GM12878 (cell line): ENCODE data around the gene DYNC2H1. TPM values are rescaled to one million over a fixed set of nuclear protein-coding genes. Genes with fewer than 3 reads are reported as not detected.

Experiments
- ATAC-seq: fragments of 200-7000 bp; cut with Tn5 transposase; 3 replicates; pipeline ENCODE4 v1.9.1; 2020; ENCODE audit warnings: mild to moderate bottlenecking, moderate library complexity
- BruUV-seq: library from RNA; stranded (reverse); fragments of 400-500 nt; replicated peaks from 2 replicates; lab custom pipeline; 2021; lab: Mats Ljungman, UMichigan
- CTCF ChIA-PET: fragments of 300-600 bp; sonication (Branson Sonifier 250); formaldehyde crosslinking; extraction: SDS; loops from one replicate; lab custom pipeline; 2021; ENCODE audit warnings: inconsistent platforms; lab: Yijun Ruan, JAX
- POLR2A ChIA-PET: fragments of 350-600 bp; formaldehyde crosslinking; extraction: SDS; loops from one replicate; lab custom pipeline; 2021; ENCODE audit warnings: inconsistent platforms; lab: Charles Lee
- RAD21 ChIA-PET: fragments of 300-600 bp; sonication (Branson Sonifier 250); formaldehyde crosslinking; loops from one replicate; lab custom pipeline; 2023; ENCODE audit warnings: antibody characterized with exemption; ENCODE audit not compliant: unreplicated experiment; lab: Charles Lee
- SMC1A ChIA-PET: fragments of 300-600 bp; sonication (Branson Sonifier 250); formaldehyde crosslinking; loops from one replicate; lab custom pipeline; 2023; ENCODE audit not compliant: unreplicated experiment, uncharacterized antibody; lab: Charles Lee
- DNase-seq: peaks from one replicate; pipeline ENCODE4 v3.0.0-alpha.2; 2011; ENCODE audit warnings: low read depth, low spot score
- FAIRE-seq: peaks from 3 replicates; lab custom pipeline; 2011; peaks lifted over from hg19 to GRCh38; lab: Jason Lieb, UNC
- H2AFZ ChIP-seq: 2 replicates; pipeline ENCODE4 v1.6.0; 2011; ENCODE audit warnings: low read depth, low read length, control low read depth; ENCODE audit not compliant: control insufficient read depth
- H3K27ac ChIP-seq: 2 replicates; pipeline ENCODE4 v1.5.1; 2011; ENCODE audit warnings: control low read depth; ENCODE audit not compliant: control insufficient read depth, insufficient read depth
- H3K27me3 ChIP-seq, 2 experiments: replicated peaks in 1 of 2; 2 replicates each; pipeline versions ENCODE4 v1.6.0 to v1.6.1; 2011; ENCODE audit warnings: low read length in 1 of 2; ENCODE audit not compliant: control insufficient read depth in 2 of 2, insufficient read depth in 2 of 2
- H3K36me3 ChIP-seq, 2 experiments: 2 replicates each; pipeline ENCODE4 v1.5.1; 2011; ENCODE audit warnings: low read length in 1 of 2; ENCODE audit not compliant: control insufficient read depth in 2 of 2, insufficient read depth in 2 of 2
- H3K4me1 ChIP-seq: 2 replicates; pipeline ENCODE4 v1.6.1; 2011; ENCODE audit warnings: mild to moderate bottlenecking, low read length, moderate library complexity, mixed read lengths; ENCODE audit not compliant: control insufficient read depth, insufficient read depth
- H3K4me2 ChIP-seq: 2 replicates; pipeline ENCODE4 v1.6.0; 2011; ENCODE audit warnings: control low read depth; ENCODE audit not compliant: control insufficient read depth, insufficient read depth
- H3K4me3 ChIP-seq: fragments of 200-600 bp; sonication (generic); 2 replicates; pipeline ENCODE4 v1.5.1; 2016
- H3K79me2 ChIP-seq: 2 replicates; pipeline ENCODE4 v1.6.0; 2011; ENCODE audit warnings: low read length; ENCODE audit not compliant: control insufficient read depth, insufficient read depth
- H3K9ac ChIP-seq: 2 replicates; pipeline ENCODE4 v1.8.0; 2011; ENCODE audit warnings: low read length, control low read depth, mixed read lengths; ENCODE audit not compliant: control insufficient read depth, insufficient read depth
- H3K9me3 ChIP-seq: replicated peaks from 3 replicates; pipeline ENCODE4 v1.5.1; 2011; ENCODE audit warnings: mild to moderate bottlenecking, low read length; ENCODE audit not compliant: control insufficient read depth, insufficient read depth
- H4K20me1 ChIP-seq: 2 replicates; pipeline ENCODE4 v1.6.0; 2011; ENCODE audit not compliant: control insufficient read depth, insufficient read depth
- ATF2 ChIP-seq: IDR thresholded peaks from 2 replicates; pipeline ENCODE4 v1.6.1; 2012; ENCODE audit warnings: low read length, inconsistent platforms
- CTCF ChIP-seq, 3 experiments: IDR thresholded peaks in 2 of 3; conservative IDR thresholded peaks in 1 of 3; 2 replicates each; pipeline ENCODE4 v1.5.1; 2011; ENCODE audit warnings: low read depth in 3 of 3, low read length in 3 of 3, mild to moderate bottlenecking in 3 of 3, control low read depth in 2 of 3, moderate library complexity in 2 of 3, inconsistent platforms in 1 of 3, mixed read lengths in 1 of 3; ENCODE audit not compliant: control insufficient read depth in 2 of 3, insufficient read depth in 1 of 3; ENCODE audit errors: extremely low read depth in 1 of 3
- NBN ChIP-seq: fragments of 450-650 bp; IDR thresholded peaks from 2 replicates; pipeline ENCODE4 v1.6.1; 2016
- NFYB ChIP-seq: IDR thresholded peaks from 2 replicates; pipeline ENCODE4 v1.6.1; 2011; ENCODE audit warnings: low read depth, mild to moderate bottlenecking, low read length, improper control_type of control experiment, moderate library complexity; ENCODE audit not compliant: insufficient read depth
- PAX8 ChIP-seq: fragments of 450-650 bp; IDR thresholded peaks from 2 replicates; pipeline ENCODE4 v1.6.1; 2017; ENCODE audit warnings: mild to moderate bottlenecking, moderate library complexity
- POLR2AphosphoS5 ChIP-seq: IDR thresholded peaks from 2 replicates; pipeline ENCODE4 v1.6.1; 2011; ENCODE audit warnings: mild to moderate bottlenecking, low read length, inconsistent platforms
- POU2F2 ChIP-seq: IDR thresholded peaks from 3 replicates; pipeline ENCODE4 v1.6.1; 2011; ENCODE audit warnings: low read depth, mild to moderate bottlenecking, low read length, borderline replicate concordance
- SMC3 ChIP-seq: IDR thresholded peaks from 2 replicates; pipeline ENCODE4 v1.6.1; 2011; ENCODE audit warnings: low read length, improper control_type of control experiment, borderline replicate concordance
- SUPT20H ChIP-seq: IDR thresholded peaks from 2 replicates; pipeline ENCODE4 v1.6.1; 2011; ENCODE audit warnings: low read depth, mild to moderate bottlenecking, low read length, moderate library complexity, borderline replicate concordance; ENCODE audit not compliant: control insufficient read depth
- TBL1XR1 ChIP-seq: IDR thresholded peaks from 2 replicates; pipeline ENCODE4 v1.6.1; 2012; ENCODE audit warnings: low read depth, low read length, improper control_type of control experiment
- ZBTB11 ChIP-seq: fragments of 450-650 bp; formaldehyde crosslinking; IDR thresholded peaks from 2 replicates; pipeline ENCODE4 v1.5.0; 2022; ENCODE audit warnings: mild to moderate bottlenecking, missing genetic modification characterization
- WGBS: methylation state at CpG from one replicate; pipeline ENCODE4 v1.1.6; 2016; ENCODE audit warnings: low lambda C conversion rate; ENCODE audit not compliant: insufficient replicate concordance, insufficient coverage; ENCODE audit errors: missing lambda C conversion rate; 5-methylcytosine and 5-hydroxymethylcytosine counted together
- in situ Hi-C: fragments of 300-500 bp; cut with MboI; formaldehyde crosslinking; loops from 9 replicates; pipeline ENCODE4 v1.14.3; 2018; ENCODE audit warnings: mixed read lengths
- intact Hi-C: fragments of 100-400 bp; cut with micrococcal nuclease; formaldehyde crosslinking; loops from one replicate; pipeline ENCODE4 v1.14.2; 2022; ENCODE audit not compliant: unreplicated experiment
- polyA plus RNA-seq, 11 experiments: library from polyadenylated mRNA; depleted of rRNA in 4 of 11; unstranded in 6 of 11; stranded (reverse) in 5 of 11; fragments of >200 nt; fragmentation: Nextera tagmentation in 4 of 11; fragmentation: Illumina TruSeq in 1 of 11; extraction: Ambion mirVana in 4 of 11; extraction: Trizol in 1 of 11; gene quantifications; 1 replicate in 1 of 11; 2 replicates in 10 of 11; pipeline versions ENCODE4 v1.2.1 to v1.2.3, GENCODE V29; 2011 to 2016; ENCODE audit warnings: inconsistent platforms in 2 of 11, missing spikeins in 2 of 11, low read depth in 1 of 11
- total RNA-seq, 4 experiments: library from RNA; depleted of rRNA in 3 of 4; stranded (reverse); fragments of >200 nt in 3 of 4; fragmentation: Illumina TruSeq in 1 of 4; extraction: Trizol in 1 of 4; gene quantifications; 2 replicates each; pipeline versions ENCODE4 v1.2.1 to v1.2.3, GENCODE V29; 2013 to 2021

The DYNC2H1 gene
- total and polyA plus RNA-seq, 10 of the 15 experiments (the other 5 are each of a cell fraction or from before 2014, with no cell fraction given) = 0.12 to 3.9 (median 0.23) TPM; not detected in 2

GRCh38 chr11:103295704-103296103 lies 186.5 kb downstream of the DYNC2H1 start:
- TF ChIP-seq TBL1XR1 = no peak
- POLR2A ChIA-PET = no interaction called here
- no peak for ATAC-seq
- no peak for FAIRE-seq
- CTCF ChIA-PET = no interaction called here
- Histone ChIP-seq H3K4me1 (no peaks in the 10 kb centered on the region), H3K36me3 (no peaks in the 10 kb centered on the region), H3K4me2 (no peak overlapping the region), H3K79me2 (no peaks in the 10 kb centered on the region), H3K27me3 (no peaks in the 10 kb centered on the region), H2AFZ (no peak overlapping the region), H4K20me1 (no peaks in the 10 kb centered on the region), H3K27ac (no peak overlapping the region), H3K9me3 (no peaks in the 10 kb centered on the region; the same call in 2 of the 3 replicates), H3K9ac (no peak overlapping the region), H3K4me3 (no peak overlapping the region)
- SMC1A ChIA-PET = no interaction called here
- 15% methylated on average over 5 of the region's 5 CpGs for WGBS
- RAD21 ChIA-PET = no interaction called here
- BruUV-seq = no TSS peak
- intact Hi-C loops = no loop called here
- in situ Hi-C loops = no loop called here
- no peak for DNase-seq

GRCh38 chr11:103297900-103298299 lies 188.7 kb downstream of the DYNC2H1 start:
- H4K20me1 ChIP-seq = no peaks in the 10 kb centered on the region
- in situ Hi-C loops = no loop called here
- H3K79me2 ChIP-seq = no peaks in the 10 kb centered on the region
- no peaks in the 10 kb centered on the region for H3K36me3 ChIP-seq
- H3K9ac ChIP-seq = no peak overlapping the region
- H3K27ac ChIP-seq = no peak overlapping the region
- DNase-seq (no peak), ATAC-seq (no peak), FAIRE-seq (no peak)
- no peak overlapping the region for H3K4me2 ChIP-seq
- no peak overlapping the region for H2AFZ ChIP-seq
- H3K9me3 ChIP-seq = no peaks in the 10 kb centered on the region; the same call in 2 of the 3 replicates
- H3K27me3 ChIP-seq = no peaks in the 10 kb centered on the region
- no peaks in the 10 kb centered on the region for H3K4me1 ChIP-seq
- POLR2A ChIA-PET = no interaction called here
- WGBS = 22% methylated on average over 3 of the region's 3 CpGs
- CTCF ChIA-PET = no interaction called here
- intact Hi-C loops = no loop called here
- RAD21 ChIA-PET = no interaction called here
- SMC1A ChIA-PET = interaction anchor here (0.6 kb wide), 1 partner anchor 12 kb away, joined by 3 read pairs; no protein-coding TSS in a partner anchor
- BruUV-seq = no TSS peak
- no peak overlapping the region for H3K4me3 ChIP-seq
- TF ChIP-seq CTCF (IDR thresholded peaks at IDR 0.05 in 2 of 3, conservative IDR thresholded peaks at IDR 0.05 in 1 of 3; ENCODE audit: control insufficient read depth in 2 of 3, extremely low read depth in 1 of 3, insufficient read depth in 1 of 3, low read depth in 3 of 3, low read length in 3 of 3) = no peak
- no peak for TF ChIP-seq ZBTB11 (CRISPR knock-in tag)
- no peak for TF ChIP-seq NFYB
- no peak for TF ChIP-seq SUPT20H
- TF ChIP-seq NBN = no peak
- no peak for TF ChIP-seq POU2F2
- no peak for TF ChIP-seq POLR2AphosphoS5
- no peak for TF ChIP-seq PAX8
- TF ChIP-seq SMC3 = no peak
- TF ChIP-seq ATF2 = no peak
